Measurements from ENCODE around the gene ISX.
A peak's percentile ranks its signal among the peaks of the same experiment; 100 is the strongest.
"Not testable (repeated sequence)": the region's sequence is repeated elsewhere in the genome, so short reads cannot be mapped to it uniquely, and the experiment has no call there.

The ISX gene

DNA sequence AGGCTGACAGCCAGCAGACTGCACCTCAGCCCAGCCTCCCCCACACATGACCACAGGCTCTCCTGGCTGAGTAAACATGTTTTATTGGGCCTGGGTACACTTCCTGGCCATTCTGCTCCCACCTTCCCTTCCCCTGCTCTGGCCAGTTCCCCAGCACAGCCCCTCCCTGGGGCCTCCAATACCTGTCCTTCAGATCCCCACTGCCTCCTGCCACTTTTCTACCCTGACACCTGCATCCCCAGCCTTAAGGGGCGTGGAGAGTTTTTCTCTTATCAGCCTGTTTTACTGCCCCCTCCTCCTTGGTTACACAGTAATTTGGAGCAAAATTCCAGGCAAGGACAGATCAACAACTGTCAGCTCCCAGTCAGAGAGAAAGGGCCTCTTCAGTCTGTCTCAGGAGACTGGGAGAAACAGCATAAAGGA is at the start of gene ISX:
TSS of gene ISX (plus strand) at position 363 of the 423 bp plus-strand sequence. CDS start 930 bp downstream, outside the sequence.
- no peak for DNase-seq (ENCODE audit: low read depth in 3 of 3)

DNA sequence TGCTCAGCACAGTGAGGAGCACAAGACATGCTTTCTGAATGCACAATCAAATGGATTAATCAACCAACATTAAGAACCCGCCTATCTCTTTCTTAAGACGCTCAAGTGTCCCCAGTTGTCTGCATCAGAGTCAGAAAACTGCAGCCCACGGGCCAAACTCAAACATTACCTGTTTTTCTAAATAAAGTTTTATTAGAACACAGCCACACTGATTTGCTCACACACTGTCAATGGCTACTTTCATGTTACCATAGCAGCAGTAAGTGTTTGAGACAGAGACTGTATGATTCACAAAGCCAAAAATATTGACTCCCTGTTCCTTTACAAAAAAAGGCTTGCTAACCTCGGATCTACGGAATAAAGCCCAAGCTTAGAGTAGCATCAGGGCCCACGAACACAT is 49.0 kb upstream of the ISX start:
- no peak for DNase-seq (ENCODE audit: low read depth in 3 of 3)

DNA sequence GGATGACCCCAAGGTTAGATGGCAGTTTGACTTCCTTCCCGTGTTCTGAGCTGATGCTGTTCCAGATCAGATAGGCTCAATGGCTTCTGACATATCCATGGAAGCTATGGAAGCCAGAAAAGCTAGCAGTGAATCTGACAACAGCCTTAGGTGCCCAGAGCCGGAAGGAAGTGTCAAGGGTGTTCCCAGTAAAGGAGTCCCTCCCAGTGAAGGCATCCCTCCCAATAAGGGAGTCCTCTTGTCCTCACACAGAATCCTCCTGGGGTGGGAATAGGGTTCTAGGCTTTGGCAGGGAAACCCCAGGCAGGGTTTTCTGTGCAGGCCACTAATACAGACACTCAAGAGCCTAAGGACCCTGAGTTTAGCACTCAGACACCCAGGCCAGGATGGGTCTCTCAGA is 47.0 kb upstream of the ISX start:
- DNase-seq (ENCODE audit: low read depth in 3 of 3), result no peak

DNA sequence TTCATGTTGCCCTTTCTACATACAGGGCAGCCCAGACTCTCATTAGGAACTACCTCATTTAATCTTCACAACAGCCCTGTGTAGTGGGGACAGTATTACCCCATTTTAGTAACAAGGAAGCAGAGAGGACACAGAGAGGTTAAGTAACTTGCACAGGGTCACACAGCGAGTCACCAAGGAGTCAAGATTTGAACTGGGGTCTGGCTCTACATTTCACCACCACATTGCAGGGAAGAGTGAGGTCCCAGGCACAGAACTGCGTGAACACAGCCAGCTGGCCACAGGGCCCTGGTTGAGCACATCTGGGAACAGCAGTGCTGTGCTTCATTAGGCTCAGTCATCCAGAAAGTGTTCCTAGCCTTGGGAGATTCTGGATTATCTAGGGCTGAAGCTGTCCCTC is 45.4 kb upstream of the ISX start:
- no peak for DNase-seq (ENCODE audit: low read depth in 3 of 3)

DNA sequence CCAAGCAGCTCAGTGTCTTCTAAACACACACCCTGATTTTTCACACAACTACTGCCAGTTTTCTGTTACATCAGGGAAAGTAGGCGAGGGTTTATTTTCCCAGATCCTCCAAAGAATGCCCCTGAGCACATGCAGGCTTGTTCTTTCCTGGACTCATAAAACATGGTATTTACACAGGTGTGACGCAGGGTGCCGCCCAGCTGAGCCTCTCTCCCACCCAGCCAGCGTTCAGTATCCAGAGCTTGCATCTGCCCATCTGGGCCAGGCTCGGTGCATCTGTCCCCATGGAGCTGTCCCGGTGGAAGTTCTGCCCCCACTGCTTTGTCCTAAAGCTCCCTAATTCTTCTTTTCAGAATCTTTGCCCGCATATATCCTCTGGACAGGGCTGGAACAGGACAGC is 44.8 kb upstream of the ISX start:
- DNase-seq (ENCODE audit: low read depth in 3 of 3), result no peak

DNA sequence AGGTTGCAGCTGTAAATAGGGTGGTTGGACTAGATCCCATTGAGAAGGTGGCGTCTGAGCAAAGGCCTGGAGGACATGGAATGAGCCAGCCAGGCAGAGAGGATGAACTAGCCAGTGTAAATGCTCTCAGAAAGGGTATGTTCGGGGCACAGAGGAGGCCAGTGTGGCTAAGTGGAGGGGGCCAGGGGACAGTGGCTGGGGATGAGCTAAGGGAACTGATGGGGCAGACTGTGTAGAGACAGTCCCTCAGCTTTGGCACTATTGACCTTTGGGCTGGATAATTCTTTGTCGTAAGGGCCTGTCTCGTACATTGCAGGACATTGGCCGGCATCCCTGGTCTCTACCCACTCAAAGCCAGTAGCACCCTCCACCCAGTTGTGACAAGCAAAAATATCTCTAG is 43.7 kb upstream of the ISX start:
- no peak for DNase-seq (ENCODE audit: low read depth in 3 of 3)

DNA sequence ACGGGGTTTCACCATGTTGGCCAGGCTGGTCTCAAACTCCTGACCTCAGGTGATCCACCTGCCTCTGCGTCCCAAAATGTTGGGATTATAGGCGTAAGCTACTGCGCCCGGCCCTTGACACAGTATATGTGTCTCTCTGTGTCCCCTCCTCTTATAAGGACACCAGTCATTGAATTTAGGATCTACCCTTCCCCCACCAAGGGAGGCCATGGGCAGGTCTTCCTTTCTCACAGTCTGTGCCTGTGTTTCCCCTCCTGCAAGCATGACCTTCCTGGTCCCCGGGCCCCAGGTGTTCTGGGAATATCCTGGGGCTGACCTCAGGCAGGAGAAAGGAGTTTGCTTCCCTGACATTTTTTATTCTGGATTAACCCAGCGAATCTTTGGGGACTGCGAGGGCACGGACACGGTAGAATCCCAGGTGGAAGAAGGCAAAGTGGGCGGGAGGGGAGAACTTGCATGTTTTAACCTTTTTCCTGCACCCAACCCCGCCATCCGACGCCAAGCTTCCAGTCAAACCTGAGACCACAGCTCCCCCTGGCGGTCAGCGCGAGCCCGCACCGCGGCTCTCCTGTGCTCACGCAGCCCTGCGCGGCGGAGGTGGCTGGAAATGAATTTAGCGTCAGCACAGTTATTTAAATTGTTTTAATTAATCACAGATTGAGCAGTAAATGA is 42.1 kb upstream of the ISX start:
- DNase-seq (ENCODE audit: low read depth in 3 of 3), result peak; percentile 47 to 81 (median 48)

DNA sequence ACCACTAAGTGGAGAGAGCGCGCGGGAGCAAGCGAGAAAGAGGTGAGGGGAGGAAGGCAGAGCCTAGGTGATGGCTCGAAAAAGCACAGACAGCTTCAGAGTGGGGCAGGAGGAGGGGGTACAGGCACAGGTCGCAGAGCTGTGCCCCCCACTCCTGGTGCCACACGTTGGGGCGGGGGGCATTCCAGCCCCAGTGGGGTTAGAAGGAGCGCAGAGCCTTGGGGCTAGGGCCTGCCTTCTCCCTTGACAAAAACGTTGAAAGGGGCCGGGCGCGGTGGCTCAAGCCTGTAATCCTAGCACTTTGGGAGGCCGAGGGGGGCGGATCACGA is 41.6 kb upstream of the ISX start:
- no peak for DNase-seq (ENCODE audit: low read depth in 3 of 3)

DNA sequence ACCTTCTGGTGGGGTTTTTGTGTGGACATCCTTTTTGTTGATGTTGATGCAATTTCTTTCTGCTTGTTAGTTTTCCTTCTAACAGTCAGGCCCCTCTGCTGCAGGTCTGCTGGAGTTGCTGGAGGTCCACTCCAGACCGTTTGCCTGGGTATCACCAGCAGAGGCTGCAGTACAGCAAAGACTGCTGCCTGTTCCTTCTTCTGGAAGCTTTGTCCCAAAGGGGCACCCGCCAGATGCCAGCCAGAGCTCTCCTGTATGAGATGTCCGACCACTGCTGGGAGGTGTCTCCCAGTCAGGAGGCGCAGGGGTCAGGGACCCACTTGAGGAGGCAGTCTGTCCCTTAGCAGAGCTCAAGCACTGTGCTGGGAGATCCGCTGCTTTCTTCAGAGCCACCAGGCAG is 35.8 kb upstream of the ISX start:
- not testable (repeated sequence) for DNase-seq (ENCODE audit: low read depth in 3 of 3)

DNA sequence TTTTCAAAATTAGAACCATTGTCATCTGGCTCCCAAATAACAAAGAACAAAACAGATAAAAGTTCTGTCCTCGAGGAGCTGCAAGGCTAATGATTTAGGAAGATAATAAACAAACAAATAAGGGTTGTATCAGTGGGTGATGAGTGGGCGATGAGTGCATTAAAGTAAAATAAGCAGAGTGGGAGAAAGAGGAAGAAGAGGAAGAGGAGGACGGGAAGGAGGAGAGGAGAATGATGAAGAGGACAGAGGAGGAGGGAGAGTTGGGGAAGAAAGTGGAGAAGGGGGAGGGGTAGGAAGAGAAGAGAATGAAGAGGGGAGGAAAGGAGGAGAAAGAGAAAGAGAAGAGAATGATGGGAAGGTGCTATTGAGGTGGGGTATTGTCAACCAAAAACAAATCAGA is 33.4 kb upstream of the ISX start:
- DNase-seq (ENCODE audit: low read depth in 3 of 3), result no peak

DNA sequence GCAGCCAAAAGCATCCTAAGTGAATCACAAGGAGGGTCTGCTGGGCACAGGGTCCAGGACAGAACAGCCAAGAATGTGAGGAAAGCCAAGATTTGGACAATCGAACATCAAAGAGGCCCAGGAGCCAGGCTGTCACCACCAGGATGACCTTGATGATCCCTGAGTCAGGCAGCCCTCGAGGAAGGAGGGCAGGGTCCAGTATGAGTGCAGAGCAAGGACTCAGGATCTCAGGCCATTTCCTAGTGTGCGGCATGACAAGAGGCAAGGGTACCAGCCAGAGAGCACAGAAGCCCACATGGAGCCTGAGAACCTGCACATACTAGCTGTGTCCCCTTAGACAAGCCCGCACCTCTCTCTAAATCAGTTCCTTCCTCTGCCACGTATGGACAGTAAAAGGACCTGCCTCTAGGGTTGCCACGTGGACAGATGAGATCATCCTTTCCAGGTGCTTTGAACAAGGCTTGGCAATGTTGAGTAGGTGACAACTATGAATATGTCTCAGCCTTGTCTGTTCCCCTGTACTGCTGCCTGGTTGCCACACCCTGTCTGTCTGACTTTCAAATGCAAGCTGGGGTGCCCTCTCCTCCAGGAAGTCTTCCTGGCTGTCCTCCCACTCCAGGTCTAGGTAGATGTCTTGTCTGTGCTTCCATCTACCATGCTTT is 32.2 kb upstream of the ISX start:
- no peak for DNase-seq (ENCODE audit: low read depth in 3 of 3)

DNA sequence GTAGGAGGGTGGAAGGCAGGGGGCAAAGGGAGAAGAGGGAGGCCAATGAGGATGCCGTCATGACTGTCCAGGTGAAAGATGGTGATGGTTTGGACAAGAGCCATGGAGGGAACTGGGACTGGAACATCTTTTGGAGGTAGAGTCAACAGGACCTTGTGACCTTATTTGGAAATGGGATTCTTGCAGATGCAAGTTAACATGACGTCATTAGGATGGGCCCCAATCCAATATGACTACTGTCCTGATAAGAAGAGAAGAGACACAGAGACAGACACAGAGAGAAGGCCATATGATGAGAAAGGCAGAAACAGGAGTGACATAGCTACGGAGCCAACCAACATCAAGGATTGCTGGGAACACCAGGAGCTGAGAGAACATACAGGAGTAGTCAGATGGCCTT is 31.0 kb upstream of the ISX start:
- DNase-seq (ENCODE audit: low read depth in 3 of 3), result no peak

DNA sequence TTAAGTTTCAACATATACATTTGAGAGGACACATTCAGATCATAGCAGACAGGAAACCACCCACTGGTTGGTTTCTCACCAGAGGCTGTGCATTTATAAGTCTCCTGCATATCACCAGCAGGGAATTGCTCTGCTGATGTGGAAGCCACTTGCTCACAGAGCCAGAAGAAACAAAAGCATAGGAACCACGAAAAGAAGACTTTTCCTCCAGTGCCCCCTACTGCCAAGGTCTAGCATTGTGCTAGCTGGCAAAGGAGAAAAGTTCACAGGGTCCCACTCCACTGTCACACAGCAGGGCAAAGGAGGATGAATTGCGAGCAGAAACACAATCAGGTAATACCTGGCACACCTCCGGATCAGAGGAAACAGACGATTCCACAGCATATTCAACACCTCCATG is 28.9 kb upstream of the ISX start:
- no peak for DNase-seq (ENCODE audit: low read depth in 3 of 3)

DNA sequence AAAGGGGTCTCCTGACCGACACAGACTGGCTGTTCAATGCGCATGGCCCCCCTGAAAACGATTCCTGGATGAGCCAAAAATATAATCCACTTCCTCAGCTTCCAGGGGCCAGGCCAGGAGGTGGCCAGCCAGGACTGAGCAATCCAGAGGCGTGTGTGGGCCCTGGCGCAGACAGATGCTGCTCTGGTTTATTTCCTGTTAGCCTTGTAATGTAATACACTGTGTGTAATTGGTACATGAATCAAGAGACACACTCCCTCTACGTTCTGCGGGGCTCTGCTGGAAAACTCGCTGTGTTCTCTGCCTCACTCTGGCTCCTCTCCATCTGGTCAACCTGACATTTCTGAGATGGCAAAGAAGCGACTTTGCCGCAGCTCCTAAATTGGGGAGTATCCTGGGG is 26.3 kb upstream of the ISX start:
- DNase-seq (ENCODE audit: low read depth in 3 of 3), result no peak

DNA sequence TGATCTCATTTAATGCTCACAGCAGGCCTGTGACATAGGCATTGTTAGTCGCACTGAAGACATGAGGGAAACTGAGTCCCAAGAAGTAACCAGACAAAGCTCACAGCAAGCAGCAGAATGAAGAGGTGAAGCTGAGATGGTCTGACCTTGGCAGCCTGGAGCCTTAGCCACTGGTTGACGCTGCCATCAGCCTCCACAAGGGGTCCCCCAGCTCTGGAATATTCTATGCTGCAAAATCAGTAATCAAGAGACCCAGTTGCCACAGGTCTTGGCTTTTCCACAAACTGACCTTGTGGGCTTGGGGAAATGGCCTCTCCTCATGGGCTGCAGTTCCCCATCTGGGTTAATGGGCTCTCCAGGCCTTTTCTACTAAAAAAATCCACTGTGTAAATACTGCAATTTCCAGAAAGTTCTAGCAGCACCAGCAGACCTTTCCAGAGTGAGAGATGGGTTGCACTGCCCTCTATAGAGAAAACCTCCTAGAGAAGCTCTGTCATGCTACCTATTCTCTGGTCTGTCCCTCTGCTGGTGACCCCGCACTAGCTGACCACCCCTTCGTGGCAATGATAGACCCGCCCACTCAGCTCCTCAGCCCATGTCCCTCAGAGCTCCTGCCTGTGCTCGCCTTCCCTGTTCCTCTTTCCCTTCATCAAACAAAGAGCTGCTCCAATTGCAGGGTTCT is 22.6 kb upstream of the ISX start:
- DNase-seq (ENCODE audit: low read depth in 3 of 3), result no peak

DNA sequence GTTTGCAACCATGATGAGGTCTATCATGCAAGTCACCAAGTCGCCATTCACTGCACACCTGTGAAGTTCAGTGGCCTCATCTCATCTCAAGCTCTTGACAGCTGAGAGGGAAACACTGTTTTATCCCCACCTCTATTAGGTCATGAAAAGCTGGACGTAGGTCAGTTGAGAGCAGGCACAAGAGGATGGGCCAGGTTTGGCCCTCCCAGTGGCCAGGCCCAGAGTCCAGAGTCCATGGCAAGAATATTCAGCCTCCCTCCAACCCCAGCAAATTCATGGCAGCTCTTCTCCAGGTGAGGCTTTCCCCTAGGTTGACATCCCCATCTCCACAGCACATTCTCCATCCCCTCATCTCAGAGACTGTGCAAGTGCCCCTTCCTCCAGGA is 22.0 kb upstream of the ISX start:
- DNase-seq (ENCODE audit: low read depth in 3 of 3), result no peak

DNA sequence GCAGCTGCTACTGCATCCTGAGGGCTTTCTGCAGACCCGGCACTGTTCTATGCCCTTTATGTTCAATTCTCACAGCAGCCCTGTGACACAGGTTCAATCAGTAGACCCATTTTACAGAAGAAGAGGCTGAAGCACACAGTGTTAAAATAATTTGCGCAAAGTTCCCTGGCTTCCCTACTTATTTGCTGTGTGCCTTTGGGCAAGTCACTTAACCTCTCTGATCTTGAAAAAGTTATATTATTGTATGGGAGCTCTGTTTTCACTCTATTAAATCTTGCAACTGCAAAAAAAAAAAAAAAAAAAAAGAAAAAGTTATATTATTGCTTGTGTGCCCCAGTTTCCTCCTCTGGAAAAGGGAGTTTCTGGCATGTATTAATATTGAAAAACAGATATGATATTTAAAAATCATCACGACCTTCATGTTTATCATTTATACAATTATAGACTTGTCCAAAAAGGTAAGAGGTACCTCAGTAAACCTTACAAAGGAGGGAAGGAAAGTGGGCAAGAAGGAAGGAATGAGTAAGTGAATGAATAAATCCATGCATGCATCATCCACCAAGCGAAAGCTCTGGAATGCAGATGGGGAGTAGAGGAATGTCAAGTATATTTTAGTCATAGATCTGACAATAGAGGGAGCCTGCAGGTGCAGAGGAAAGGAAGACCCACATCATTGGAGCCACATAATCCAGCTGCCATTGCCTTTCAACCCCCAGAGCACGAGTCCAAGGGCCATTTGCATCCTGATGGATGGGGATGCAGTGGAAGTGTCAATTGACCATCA is 21.2 kb upstream of the ISX start:
- DNase-seq (ENCODE audit: low read depth in 3 of 3), result no peak

DNA sequence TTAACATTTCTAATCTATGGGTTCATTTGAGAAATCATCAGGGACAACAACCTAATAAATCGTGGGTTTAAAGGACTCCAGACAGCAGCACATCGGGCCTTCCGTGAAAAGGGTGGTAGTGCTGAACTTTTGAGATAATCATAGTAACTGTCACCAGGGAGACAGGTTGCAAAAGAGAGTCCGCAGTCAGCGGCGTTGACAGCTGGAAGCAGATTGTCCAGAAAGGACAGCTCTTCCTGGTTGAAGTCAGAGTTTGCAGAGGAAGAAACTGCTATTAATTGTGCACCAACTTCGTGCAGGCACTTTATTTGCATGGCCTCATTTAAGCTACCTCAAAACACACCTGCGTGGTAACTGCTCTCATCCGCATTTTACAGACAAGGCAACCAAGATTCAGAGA is 20.5 kb upstream of the ISX start:
- no peak for DNase-seq (ENCODE audit: low read depth in 3 of 3)

DNA sequence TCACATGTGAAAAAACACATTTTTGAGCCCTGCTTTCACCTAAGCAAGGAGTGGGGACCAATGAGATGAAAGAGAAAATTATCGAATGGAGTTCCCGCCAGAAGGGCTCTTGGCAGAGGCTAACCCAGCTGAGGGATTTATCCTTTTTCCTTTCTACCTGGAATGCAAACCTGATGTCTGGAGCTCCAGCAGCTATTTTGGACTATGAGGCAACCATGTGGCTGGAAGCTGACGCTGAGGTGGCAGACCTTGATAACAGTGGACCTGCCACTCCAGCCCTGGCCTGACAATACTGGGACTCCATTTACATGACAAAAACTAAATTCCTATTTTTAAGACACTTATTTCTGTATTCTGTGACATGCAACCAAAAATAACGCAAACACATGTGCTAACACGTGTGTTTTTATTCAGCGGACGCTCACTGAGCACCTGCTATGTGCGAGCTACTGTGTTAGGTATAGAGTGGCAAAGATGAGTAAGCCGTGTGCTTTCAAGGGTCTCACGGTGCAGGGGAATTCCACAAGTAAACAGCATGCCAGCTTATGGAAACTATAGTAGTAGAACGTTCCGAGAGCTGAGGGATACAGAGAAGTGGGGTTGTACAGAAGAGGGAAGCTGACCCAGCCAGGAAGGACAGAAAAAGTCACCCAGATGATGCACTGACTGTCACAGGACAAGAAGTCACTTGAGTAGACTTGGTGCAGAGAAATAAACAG is 19.1 kb upstream of the ISX start:
- no peak for DNase-seq (ENCODE audit: low read depth in 3 of 3)

DNA sequence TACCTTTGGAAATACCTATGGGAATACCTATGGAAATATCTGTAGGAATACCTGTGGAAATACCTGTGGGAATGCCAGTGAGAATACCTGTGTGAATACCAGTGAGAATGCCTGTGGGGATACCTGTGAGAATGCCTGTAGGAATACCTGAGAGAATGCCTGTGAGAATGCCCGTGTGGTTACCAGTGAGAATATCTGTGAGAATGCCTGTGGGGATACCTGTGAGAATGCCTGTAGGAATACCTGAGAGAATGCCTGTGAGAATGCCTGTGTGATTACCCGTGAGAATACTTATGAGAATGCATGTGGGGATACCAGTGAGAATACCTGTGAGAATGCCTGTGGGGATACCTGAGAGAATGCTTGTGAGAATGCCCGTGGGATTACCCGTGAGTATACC is 15.9 kb upstream of the ISX start:
- not testable (repeated sequence) for DNase-seq (ENCODE audit: low read depth in 3 of 3)

DNA sequence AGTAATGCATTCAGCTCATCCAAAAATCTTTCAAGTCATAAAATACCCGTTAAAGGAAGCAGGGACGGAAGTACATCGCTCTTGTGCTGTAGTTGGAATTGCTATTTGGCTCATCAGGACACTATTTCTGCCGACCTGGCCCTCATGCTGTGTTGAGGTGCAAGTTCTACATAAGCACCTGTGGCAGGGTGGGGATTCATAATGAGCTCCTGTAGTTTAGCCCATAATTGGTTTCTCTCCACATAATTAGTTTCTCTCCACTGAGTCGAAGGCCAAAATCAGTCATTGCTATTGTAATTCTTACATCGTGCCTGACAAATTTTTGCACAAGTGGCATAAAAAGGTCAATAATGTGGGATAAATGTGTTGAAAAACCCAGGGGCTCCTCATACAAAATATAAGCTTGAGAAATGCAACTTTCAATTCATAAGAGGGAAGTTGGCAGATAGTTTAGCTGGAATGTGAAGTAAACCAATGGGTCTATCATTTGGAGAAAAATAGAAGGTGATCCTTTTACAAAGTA is 14.9 kb upstream of the ISX start:
- DNase-seq (ENCODE audit: low read depth in 3 of 3), result no peak

DNA sequence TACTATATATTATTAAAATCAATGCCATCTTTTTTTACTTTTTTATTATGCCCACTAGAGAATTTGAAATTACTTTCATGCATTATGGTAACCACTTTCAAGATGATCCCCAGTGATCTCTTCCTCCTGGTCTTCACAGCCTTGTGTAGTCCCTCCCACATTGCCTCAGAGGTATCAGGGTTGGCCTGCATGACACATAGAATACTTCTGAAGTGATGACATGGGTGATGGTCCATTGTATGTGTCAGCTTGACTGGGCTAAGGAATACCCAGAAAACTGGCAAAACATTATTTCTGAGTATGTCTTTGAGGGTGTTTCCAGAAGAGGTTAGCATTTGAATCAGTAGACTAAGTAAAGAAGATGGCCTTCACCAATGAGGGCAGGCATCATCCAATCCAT is 14.2 kb upstream of the ISX start:
- no peak for DNase-seq (ENCODE audit: low read depth in 3 of 3)

Measured in stimulated activated CD4-positive, alpha-beta T cell treated with anti-CD3 and anti-CD28 coated beads, TNF-alpha, amount 100 ng/mL, for 48 hours (primary cell).